Measurements from ENCODE around the gene TRPM2. TPM values are rescaled to one million over a fixed set of nuclear protein-coding genes. Genes with fewer than 3 reads are reported as not detected.

Gene TRPM2
- 0.43 TPM for total RNA-seq

DNA sequence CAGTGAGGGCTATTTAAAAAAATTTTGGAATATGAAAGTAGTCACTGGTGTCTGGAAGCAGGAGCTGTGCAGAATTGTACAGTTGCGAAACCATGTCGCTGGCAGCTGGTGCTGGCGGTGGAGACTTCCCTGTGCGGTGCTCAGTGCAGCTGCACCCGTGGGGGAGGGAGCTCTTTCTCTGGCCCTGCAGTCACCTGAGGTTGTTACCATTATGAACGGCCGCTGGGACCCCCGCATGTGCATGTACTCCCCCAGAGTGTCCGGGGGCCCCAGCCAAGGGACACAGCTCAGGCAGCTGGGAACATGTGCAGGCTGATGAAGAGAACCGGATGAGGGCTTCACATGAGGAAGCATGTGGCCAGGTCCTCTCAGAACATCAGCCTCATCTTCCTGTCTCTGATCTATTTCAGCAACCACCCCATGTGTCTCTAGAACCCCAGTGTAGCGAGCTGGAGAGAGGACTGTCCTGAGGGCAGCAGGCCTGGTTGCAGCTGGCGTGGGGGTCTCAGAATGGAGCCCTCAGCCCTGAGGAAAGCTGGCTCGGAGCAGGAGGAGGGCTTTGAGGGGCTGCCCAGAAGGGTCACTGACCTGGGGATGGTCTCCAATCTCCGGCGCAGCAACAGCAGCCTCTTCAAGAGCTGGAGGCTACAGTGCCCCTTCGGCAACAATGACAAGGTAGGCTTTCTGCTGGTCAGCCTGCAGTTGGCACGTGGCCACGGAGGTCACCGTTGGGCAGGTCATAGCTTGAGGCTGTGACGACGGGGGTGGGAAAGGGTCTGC lies at the start of gene TRPM2:
TSS of gene TRPM2 (plus strand) at position 431 of the 780 bp plus-strand sequence. CDS start at position 511, 80 bp downstream.
- Histone ChIP-seq H3K27ac (no peak within 1 kb of the TSS), H3K4me3 (peak within 1 kb of the TSS in 1 of 2 donors; percentile 6), H3K9me3 (no peaks in the 10 kb centered on the region), H3K36me3 (no peaks in the 10 kb centered on the region), H3K27me3 (peaks cover 6% of the 10 kb centered on the region), H3K4me1 (no peaks in the 10 kb centered on the region)
- intact Hi-C loops (cut with DNase I): no loop called here
- TF ChIP-seq, protein P1, sequence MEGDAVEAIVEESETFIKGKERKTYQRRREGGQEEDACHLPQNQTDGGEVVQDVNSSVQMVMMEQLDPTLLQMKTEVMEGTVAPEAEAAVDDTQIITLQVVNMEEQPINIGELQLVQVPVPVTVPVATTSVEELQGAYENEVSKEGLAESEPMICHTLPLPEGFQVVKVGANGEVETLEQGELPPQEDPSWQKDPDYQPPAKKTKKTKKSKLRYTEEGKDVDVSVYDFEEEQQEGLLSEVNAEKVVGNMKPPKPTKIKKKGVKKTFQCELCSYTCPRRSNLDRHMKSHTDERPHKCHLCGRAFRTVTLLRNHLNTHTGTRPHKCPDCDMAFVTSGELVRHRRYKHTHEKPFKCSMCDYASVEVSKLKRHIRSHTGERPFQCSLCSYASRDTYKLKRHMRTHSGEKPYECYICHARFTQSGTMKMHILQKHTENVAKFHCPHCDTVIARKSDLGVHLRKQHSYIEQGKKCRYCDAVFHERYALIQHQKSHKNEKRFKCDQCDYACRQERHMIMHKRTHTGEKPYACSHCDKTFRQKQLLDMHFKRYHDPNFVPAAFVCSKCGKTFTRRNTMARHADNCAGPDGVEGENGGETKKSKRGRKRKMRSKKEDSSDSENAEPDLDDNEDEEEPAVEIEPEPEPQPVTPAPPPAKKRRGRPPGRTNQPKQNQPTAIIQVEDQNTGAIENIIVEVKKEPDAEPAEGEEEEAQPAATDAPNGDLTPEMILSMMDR (IDR thresholded peaks at IDR 0.05): no peak
- no peak for DNase-seq (ENCODE audit: low spot score in 2 of 2)

DNA sequence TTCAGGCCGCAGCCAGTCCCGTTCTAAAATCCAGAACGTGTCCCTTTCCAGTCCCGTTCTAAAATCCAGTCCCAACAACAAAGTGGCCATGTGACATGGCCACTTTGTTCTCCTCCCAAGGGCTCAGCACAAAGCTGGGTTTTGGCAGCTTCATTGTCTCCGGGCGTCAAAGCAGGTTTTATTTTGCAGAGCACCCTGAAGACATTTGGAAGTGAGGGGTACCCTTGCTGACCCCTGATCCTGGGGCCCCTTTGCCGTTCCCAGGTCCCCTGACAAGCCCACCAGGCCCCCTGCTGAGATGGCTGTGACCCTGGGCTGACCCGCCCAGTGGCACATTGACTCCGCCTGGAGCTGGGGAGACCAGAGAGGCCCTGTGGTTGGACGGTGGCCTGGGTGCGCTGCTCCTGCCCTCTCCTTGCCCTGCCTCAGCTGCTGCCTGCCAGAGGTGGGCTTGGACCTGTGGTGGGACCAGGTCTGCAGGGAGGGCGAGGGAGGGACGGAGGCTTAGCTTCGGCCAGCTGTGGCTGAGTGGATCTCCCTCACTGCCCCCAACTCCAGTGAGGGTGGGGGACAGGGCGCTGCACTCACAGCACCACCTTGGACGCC lies 49.3 kb upstream of the TRPM2 start:
- Histone ChIP-seq H3K4me1 (peaks cover 5 to 28% of the 10 kb centered on the region in 2 donors), H3K9me3 (no peaks in the 10 kb centered on the region), H3K4me3 (peak overlapping the region in 1 of 2 donors; percentile 0), H3K27me3 (no peaks in the 10 kb centered on the region), H3K27ac (peak overlapping the region in 1 of 2 donors; percentile 12), H3K36me3 (peaks cover 6 to 12% of the 10 kb centered on the region in 2 donors)
- intact Hi-C loops (cut with DNase I): no loop called here
- no peak for DNase-seq (ENCODE audit: low spot score in 2 of 2)
- TF ChIP-seq, protein P1 (IDR thresholded peaks at IDR 0.05): no peak

DNA sequence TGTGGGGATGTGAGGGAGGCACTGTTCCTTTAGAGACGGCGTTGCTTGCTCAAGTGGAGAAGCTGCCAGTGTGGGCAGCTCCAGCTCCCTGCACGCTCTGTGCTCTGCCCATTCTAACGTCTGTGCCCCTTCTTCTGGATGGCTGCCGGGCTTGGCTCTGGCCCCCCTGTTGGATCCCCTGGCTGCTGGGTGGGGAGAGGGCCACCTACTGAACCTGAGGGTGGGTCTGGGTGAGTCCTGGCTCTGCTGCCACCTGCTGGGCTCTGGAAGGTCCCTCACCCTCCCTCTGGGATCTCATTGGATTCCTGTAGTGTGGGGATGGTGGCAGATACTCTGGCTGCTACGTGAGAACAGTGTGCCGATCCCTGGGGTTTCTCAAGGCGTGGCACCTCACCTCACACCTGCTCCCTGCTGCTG lies 48.5 kb upstream of the TRPM2 start:
- no peak for DNase-seq (ENCODE audit: low spot score in 2 of 2)
- no peak overlapping the region for H3K27ac ChIP-seq

DNA sequence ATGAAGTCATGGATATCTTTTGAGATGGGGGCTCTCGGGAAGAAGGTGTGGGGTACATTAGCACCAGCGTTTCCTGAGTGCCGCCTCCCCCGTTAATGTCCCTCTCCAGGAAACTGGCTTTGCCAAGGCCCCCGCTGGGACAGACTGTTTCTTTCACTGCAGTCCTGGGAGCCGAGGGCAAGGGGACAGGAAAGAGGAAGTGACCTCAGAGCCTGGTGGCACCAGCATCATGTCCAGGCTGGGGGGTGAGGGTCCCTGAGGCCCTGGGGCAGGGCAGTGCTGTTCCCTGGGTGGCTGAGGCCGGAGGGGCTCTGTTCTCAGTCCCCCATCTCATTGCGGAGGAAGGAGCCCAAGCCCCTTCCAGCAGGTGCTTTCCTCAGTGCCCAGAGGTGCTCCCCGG lies 47.7 kb upstream of the TRPM2 start:
- peaks cover 16 to 19% of the 10 kb centered on the region in 2 donors for H3K36me3 ChIP-seq
- no peak for DNase-seq (ENCODE audit: low spot score in 2 of 2)
- H3K9me3 ChIP-seq: no peaks in the 10 kb centered on the region
- intact Hi-C loops (cut with DNase I): no loop called here
- H3K27me3 ChIP-seq: no peaks in the 10 kb centered on the region
- H3K4me3 ChIP-seq: no peak overlapping the region
- TF ChIP-seq, protein P1 (IDR thresholded peaks at IDR 0.05): no peak
- H3K27ac ChIP-seq: no peak overlapping the region
- peaks cover 5 to 28% of the 10 kb centered on the region in 2 donors for H3K4me1 ChIP-seq

More for the DNA sequence above, 48.5 kb upstream of the TRPM2 start:
- H3K9me3 ChIP-seq: no peaks in the 10 kb centered on the region
- TF ChIP-seq, protein P1 (IDR thresholded peaks at IDR 0.05): peak; percentile 15 to 57 (median 37)
- intact Hi-C loops (cut with DNase I): no loop called here
- no peak overlapping the region for H3K4me3 ChIP-seq
- no peaks in the 10 kb centered on the region for H3K27me3 ChIP-seq
- peaks cover 5 to 28% of the 10 kb centered on the region in 2 donors for H3K4me1 ChIP-seq
- H3K36me3 ChIP-seq: peaks cover 8 to 14% of the 10 kb centered on the region in 2 donors

DNA sequence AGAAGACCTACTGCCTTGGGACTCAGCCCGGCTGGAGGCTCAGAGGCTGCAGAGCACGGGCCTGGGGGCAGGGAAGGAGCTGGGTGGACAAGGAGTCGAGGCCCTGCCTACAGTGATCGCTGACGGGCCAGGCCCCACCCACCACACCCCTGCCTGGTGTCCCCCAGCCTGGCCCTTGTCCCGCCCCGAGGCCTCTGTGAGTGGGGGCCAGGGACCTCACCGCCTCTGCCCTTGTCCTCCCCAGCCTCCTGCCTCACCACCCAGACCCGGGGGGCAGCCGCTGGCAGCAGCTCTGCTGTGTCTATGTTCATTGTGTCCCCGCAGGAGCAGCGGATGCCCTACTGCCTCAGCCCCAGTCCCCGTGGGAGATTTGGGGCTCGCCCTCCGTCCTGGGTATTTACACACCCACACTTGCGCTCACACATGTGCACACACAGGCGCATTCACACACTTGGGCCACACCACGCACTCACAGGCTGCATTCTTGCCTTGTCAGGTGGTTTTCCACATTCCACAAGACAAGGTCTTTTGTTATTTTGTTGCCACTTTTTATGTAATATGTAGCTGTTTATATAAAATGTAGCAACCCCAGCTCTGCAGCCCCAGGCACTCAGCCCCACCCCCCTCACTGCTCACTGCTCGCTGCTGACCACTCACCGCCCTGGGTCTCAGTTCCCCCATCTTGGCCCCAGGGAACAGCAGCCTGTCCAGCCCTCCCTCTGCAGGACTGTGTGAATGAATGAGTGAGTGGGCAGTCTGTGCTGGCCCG lies 46.3 kb upstream of the TRPM2 start:
- Histone ChIP-seq H3K9me3 (no peaks in the 10 kb centered on the region), H3K27me3 (no peaks in the 10 kb centered on the region), H3K27ac (no peak overlapping the region), H3K4me1 (peaks cover 0 to 15% of the 10 kb centered on the region in 2 donors), H3K36me3 (peaks cover 29 to 34% of the 10 kb centered on the region in 2 donors), H3K4me3 (no peak overlapping the region)
- no peak for DNase-seq (ENCODE audit: low spot score in 2 of 2)
- TF ChIP-seq, protein P1 (IDR thresholded peaks at IDR 0.05): no peak
- intact Hi-C loops (cut with DNase I): no loop called here
